Fibroblast of lung (primary cell): ENCODE measurements around the gene TMEM40.

ENCODE experiments used
- CTCF ChIP-seq, 2 donors: IDR thresholded peaks in 1 of 2; conservative IDR thresholded peaks in 1 of 2; 1 replicate in 1 of 2; 2 replicates in 1 of 2; pipeline ENCODE4 v1.5.1; 2011 to 2012; ENCODE audit warnings: low read length in 2 of 2, control low read depth in 1 of 2, inconsistent platforms in 1 of 2, low read depth in 1 of 2, mild to moderate bottlenecking in 1 of 2
- EZH2 ChIP-seq: IDR thresholded peaks from 2 replicates; pipeline ENCODE4 v1.5.1; 2012; ENCODE audit warnings: low read length, control low read depth, mild to moderate bottlenecking; ENCODE audit errors: missing control alignments

GRCh38 chr3:12777171-12777570, 18.1 kb upstream of the TMEM40 start:
- no peak for TF ChIP-seq CTCF (conservative IDR thresholded peaks at IDR 0.05 in 1 of 2, IDR thresholded peaks at IDR 0.05 in 1 of 2; ENCODE audit: low read depth in 1 of 2, low read length in 2 of 2)
- no peak for TF ChIP-seq EZH2
